ENCODE measurements around the gene SRSF5.
"Not testable (repeated sequence)": the region's sequence is repeated elsewhere in the genome, so short reads cannot be mapped to it uniquely, and the experiment has no call there.

The SRSF5 gene

GRCh38 chr14:69808919-69809808 lies 42.2 kb downstream of the SRSF5 start:
- DNase-seq = no peak

GRCh38 chr14:69811227-69811867 lies 44.4 kb downstream of the SRSF5 start:
- DNase-seq = no peak

- DNase-seq = no peak
Measured at GRCh38 chr14:69811868-69812252, 44.9 kb downstream of the SRSF5 start.

- no peak for DNase-seq
Measured at GRCh38 chr14:69812711-69813110, 45.8 kb downstream of the SRSF5 start.

- not testable (repeated sequence) for DNase-seq
Measured at GRCh38 chr14:69813346-69813745, 46.4 kb downstream of the SRSF5 start.

GRCh38 chr14:69814397-69814796 lies 47.5 kb downstream of the SRSF5 start:
- DNase-seq = no peak

GRCh38 chr14:69815556-69815955 lies 48.6 kb downstream of the SRSF5 start:
- DNase-seq = no peak

- no peak for DNase-seq
Measured at GRCh38 chr14:69816216-69816615, 49.3 kb downstream of the SRSF5 start.

- DNase-seq = peak; percentile 29 to 34
Measured at GRCh38 chr14:69818758-69819191, 51.8 kb downstream of the SRSF5 start.

- DNase-seq = no peak
Measured at GRCh38 chr14:69819607-69820006, 52.7 kb downstream of the SRSF5 start.

- no peak for DNase-seq
Measured at GRCh38 chr14:69820991-69821390, 54.0 kb downstream of the SRSF5 start.
